ENCODE data around the gene TEX264. TPM values are rescaled to one million over a fixed set of nuclear protein-coding genes. Genes with fewer than 3 reads are reported as not detected.
"Not testable (repeated sequence)": the region's sequence is repeated elsewhere in the genome, so short reads cannot be mapped to it uniquely, and the experiment has no call there.

The TEX264 gene
- total RNA-seq, 1 donor from 2014 or later: 43.8 TPM

GRCh38 chr3:51637941-51638471, 33.0 kb upstream of the TEX264 start:
- DNase-seq (ENCODE audit: extremely low spot score, unreplicated experiment): no peak
- H3K4me3 Mint-ChIP-seq: peak overlapping the region; percentile 24
- H3K36me3 Mint-ChIP-seq: peaks cover 20% of the 10 kb centered on the region
- peak; percentile 79 for TF ChIP-seq CTCF (conservative IDR thresholded peaks at IDR 0.05)
- no peaks in the 10 kb centered on the region for H3K27me3 Mint-ChIP-seq
- H3K4me1 Mint-ChIP-seq (ENCODE audit: unreplicated experiment): peaks cover 6% of the 10 kb centered on the region
- H3K27ac Mint-ChIP-seq: peak overlapping the region; percentile 89
- H3K9me3 Mint-ChIP-seq: no peaks in the 10 kb centered on the region

GRCh38 chr3:51642462-51642861, 28.6 kb upstream of the TEX264 start:
- Mint-ChIP-seq H3K36me3 (peaks cover 41% of the 10 kb centered on the region), H3K27me3 (no peaks in the 10 kb centered on the region), H3K27ac (no peak overlapping the region)

GRCh38 chr3:51646091-51646490, 25.0 kb upstream of the TEX264 start:
- Mint-ChIP-seq H3K27ac (no peak overlapping the region), H3K4me1 (ENCODE audit: unreplicated experiment) (no peaks in the 10 kb centered on the region), H3K4me3 (no peak overlapping the region), H3K27me3 (no peaks in the 10 kb centered on the region), H3K36me3 (peaks cover 61% of the 10 kb centered on the region), H3K9me3 (no peaks in the 10 kb centered on the region)
- no peak for TF ChIP-seq CTCF (conservative IDR thresholded peaks at IDR 0.05)
- no peak for DNase-seq (ENCODE audit: extremely low spot score, unreplicated experiment)

More at GRCh38 chr3:51642462-51642861, 28.6 kb upstream of the TEX264 start:
- H3K4me1 Mint-ChIP-seq (ENCODE audit: unreplicated experiment): peaks cover 6% of the 10 kb centered on the region
- peak; percentile 57 for TF ChIP-seq CTCF (conservative IDR thresholded peaks at IDR 0.05)
- H3K4me3 Mint-ChIP-seq: no peak overlapping the region
- no peaks in the 10 kb centered on the region for H3K9me3 Mint-ChIP-seq
- DNase-seq (ENCODE audit: extremely low spot score, unreplicated experiment): no peak

GRCh38 chr3:51652103-51652502, 18.9 kb upstream of the TEX264 start:
- not testable (repeated sequence) for H3K9me3 Mint-ChIP-seq; DNase-seq (ENCODE audit: extremely low spot score, unreplicated experiment); H3K4me1 Mint-ChIP-seq (ENCODE audit: unreplicated experiment); H3K27me3 Mint-ChIP-seq; H3K27ac Mint-ChIP-seq; H3K4me3 Mint-ChIP-seq
- peaks cover 56% of the 10 kb centered on the region for H3K36me3 Mint-ChIP-seq

GRCh38 chr3:51653409-51653808, 17.6 kb upstream of the TEX264 start:
- not testable (repeated sequence) for H3K9me3 Mint-ChIP-seq; H3K27ac Mint-ChIP-seq; H3K4me3 Mint-ChIP-seq; H3K4me1 Mint-ChIP-seq (ENCODE audit: unreplicated experiment); H3K27me3 Mint-ChIP-seq; DNase-seq (ENCODE audit: extremely low spot score, unreplicated experiment)
- H3K36me3 Mint-ChIP-seq: peaks cover 54% of the 10 kb centered on the region

GRCh38 chr3:51657234-51657633, 13.8 kb upstream of the TEX264 start:
- peaks cover 36% of the 10 kb centered on the region for H3K36me3 Mint-ChIP-seq
- H3K27ac Mint-ChIP-seq: no peak overlapping the region
- TF ChIP-seq CTCF (conservative IDR thresholded peaks at IDR 0.05): no peak
- H3K9me3 Mint-ChIP-seq: peaks cover 1% of the 10 kb centered on the region
- H3K4me1 Mint-ChIP-seq (ENCODE audit: unreplicated experiment): no peaks in the 10 kb centered on the region
- no peak for DNase-seq (ENCODE audit: extremely low spot score, unreplicated experiment)
- no peaks in the 10 kb centered on the region for H3K27me3 Mint-ChIP-seq
- H3K4me3 Mint-ChIP-seq: no peak overlapping the region

- Mint-ChIP-seq H3K27ac (no peak overlapping the region), H3K4me3 (no peak overlapping the region), H3K36me3 (peaks cover 39% of the 10 kb centered on the region), H3K4me1 (ENCODE audit: unreplicated experiment) (no peaks in the 10 kb centered on the region), H3K9me3 (no peaks in the 10 kb centered on the region), H3K27me3 (no peaks in the 10 kb centered on the region)
- DNase-seq (ENCODE audit: extremely low spot score, unreplicated experiment): no peak
- TF ChIP-seq CTCF (conservative IDR thresholded peaks at IDR 0.05): no peak
Observed at GRCh38 chr3:51659942-51660341, 11.1 kb upstream of the TEX264 start.

All from type B pancreatic cell (in vitro differentiated cells).